Measurements from ENCODE around the gene FBN1. TPM values are rescaled to one million over a fixed set of nuclear protein-coding genes. Genes with fewer than 3 reads are reported as not detected.

Gene FBN1
- total and polyA plus RNA-seq, 10 of the 15 experiments (the other 5 are each of a cell fraction or from before 2014, with no cell fraction given): 2.2 to 15.3 (median 7.0) TPM

- no peak for TF ChIP-seq POU2F2 (IDR thresholded peaks at IDR 0.05; ENCODE audit: borderline replicate concordance, low read depth, low read length)
Measured at GRCh38 chr15:48528921-48529320, 116.6 kb downstream of the FBN1 start (continued).

- TF ChIP-seq ZNF217 (IDR thresholded peaks at IDR 0.05): no peak
- TF ChIP-seq JUNB (IDR thresholded peaks at IDR 0.05): no peak
- no peak for TF ChIP-seq RBBP5 (conservative IDR thresholded peaks at IDR 0.05)
- no peak for TF ChIP-seq USF1 (IDR thresholded peaks at IDR 0.05; ENCODE audit: borderline replicate concordance, extremely low read length, insufficient read depth, low read depth, low read length)
- no peak for TF ChIP-seq LARP7 (IDR thresholded peaks at IDR 0.05)
- no peak for TF ChIP-seq DPF2 (IDR thresholded peaks at IDR 0.05)
- TF ChIP-seq, protein P1, sequence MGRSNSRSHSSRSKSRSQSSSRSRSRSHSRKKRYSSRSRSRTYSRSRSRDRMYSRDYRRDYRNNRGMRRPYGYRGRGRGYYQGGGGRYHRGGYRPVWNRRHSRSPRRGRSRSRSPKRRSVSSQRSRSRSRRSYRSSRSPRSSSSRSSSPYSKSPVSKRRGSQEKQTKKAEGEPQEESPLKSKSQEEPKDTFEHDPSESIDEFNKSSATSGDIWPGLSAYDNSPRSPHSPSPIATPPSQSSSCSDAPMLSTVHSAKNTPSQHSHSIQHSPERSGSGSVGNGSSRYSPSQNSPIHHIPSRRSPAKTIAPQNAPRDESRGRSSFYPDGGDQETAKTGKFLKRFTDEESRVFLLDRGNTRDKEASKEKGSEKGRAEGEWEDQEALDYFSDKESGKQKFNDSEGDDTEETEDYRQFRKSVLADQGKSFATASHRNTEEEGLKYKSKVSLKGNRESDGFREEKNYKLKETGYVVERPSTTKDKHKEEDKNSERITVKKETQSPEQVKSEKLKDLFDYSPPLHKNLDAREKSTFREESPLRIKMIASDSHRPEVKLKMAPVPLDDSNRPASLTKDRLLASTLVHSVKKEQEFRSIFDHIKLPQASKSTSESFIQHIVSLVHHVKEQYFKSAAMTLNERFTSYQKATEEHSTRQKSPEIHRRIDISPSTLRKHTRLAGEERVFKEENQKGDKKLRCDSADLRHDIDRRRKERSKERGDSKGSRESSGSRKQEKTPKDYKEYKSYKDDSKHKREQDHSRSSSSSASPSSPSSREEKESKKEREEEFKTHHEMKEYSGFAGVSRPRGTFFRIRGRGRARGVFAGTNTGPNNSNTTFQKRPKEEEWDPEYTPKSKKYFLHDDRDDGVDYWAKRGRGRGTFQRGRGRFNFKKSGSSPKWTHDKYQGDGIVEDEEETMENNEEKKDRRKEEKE (IDR thresholded peaks at IDR 0.05): no peak
- no peak for TF ChIP-seq KAT2A (conservative IDR thresholded peaks at IDR 0.05; ENCODE audit: control insufficient read depth, low read depth, low read length)
- TF ChIP-seq NR2C2 (IDR thresholded peaks at IDR 0.05; ENCODE audit: borderline replicate concordance, control insufficient read depth, insufficient read length, low read depth): no peak
- no peak for TF ChIP-seq ZNF384 (IDR thresholded peaks at IDR 0.05; ENCODE audit: borderline replicate concordance, low read depth, low read length)
- Histone ChIP-seq H3K4me1 (ENCODE audit: control insufficient read depth, insufficient read depth, low read length) (no peaks in the 10 kb centered on the region), H3K36me3 (ENCODE audit: control insufficient read depth in 2 of 2, insufficient read depth in 2 of 2, low read length in 1 of 2) (no peaks in the 10 kb centered on the region), H3K27ac (ENCODE audit: control insufficient read depth, insufficient read depth) (no peak overlapping the region), H3K4me3 (no peak overlapping the region), H3K79me2 (ENCODE audit: control insufficient read depth, insufficient read depth, low read length) (no peaks in the 10 kb centered on the region), H3K4me2 (ENCODE audit: control insufficient read depth, insufficient read depth) (no peak overlapping the region), H2AFZ (ENCODE audit: control insufficient read depth, low read depth, low read length) (no peak overlapping the region), H3K27me3 (replicated peaks in 1 of 2; ENCODE audit: control insufficient read depth in 2 of 2, insufficient read depth in 2 of 2, low read length in 1 of 2) (no peaks in the 10 kb centered on the region), H4K20me1 (ENCODE audit: control insufficient read depth, insufficient read depth) (no peaks in the 10 kb centered on the region), H3K9ac (ENCODE audit: control insufficient read depth, insufficient read depth, low read length) (no peak overlapping the region), H3K9me3 (replicated peaks; ENCODE audit: control insufficient read depth, insufficient read depth, low read length) (no peaks in the 10 kb centered on the region)
- ATAC-seq (no peak), FAIRE-seq (no peak), DNase-seq (ENCODE audit: low read depth, low spot score) (no peak)
- intact Hi-C loops (cut with micrococcal nuclease; ENCODE audit: unreplicated experiment) (no loop called here), in situ Hi-C loops (cut with MboI) (no loop called here)
- 95% methylated on average over 2 of the region's 2 CpGs for WGBS (ENCODE audit: insufficient coverage, insufficient replicate concordance, low lambda C conversion rate, missing lambda C conversion rate)
- no TSS peak for BruUV-seq (replicated peaks)
- RAD21 ChIA-PET (ENCODE audit: unreplicated experiment): no interaction called here
- CTCF ChIA-PET: interaction anchor here (0.9 kb wide), 1 partner anchor 20 kb away, joined by 3 read pairs; no protein-coding TSS in a partner anchor
- POLR2A ChIA-PET: no interaction called here
- SMC1A ChIA-PET (ENCODE audit: uncharacterized antibody, unreplicated experiment): interaction anchor here (1.0 to 2.1 kb wide), 2 partner anchors 13 to 68 kb away, joined by 3 to 5 read pairs; no protein-coding TSS in a partner anchor
Measured at GRCh38 chr15:48527517-48527916, 118.0 kb downstream of the FBN1 start.
